HCT116 (cell line): Measurements from ENCODE around the gene BNC2. TPM values are rescaled to one million over a fixed set of nuclear protein-coding genes. Genes with fewer than 3 reads are reported as not detected.

Experiments used
- ATAC-seq: fragments of 200-7000 bp; cut with Tn5 transposase; 2 replicates; pipeline ENCODE4 v1.9.1; 2020; ENCODE audit warnings: mild to moderate bottlenecking, moderate library complexity
- BruUV-seq: library from RNA; stranded (reverse); fragments of 400-500 nt; replicated peaks from 2 replicates; lab custom pipeline; 2021; lab: Mats Ljungman, UMichigan
- CTCF ChIA-PET: fragments of 300-600 bp; sonication (Branson Sonifier 250); formaldehyde crosslinking; loops from one replicate; lab custom pipeline; 2021; ENCODE audit warnings: antibody characterized with exemption; lab: Charles Lee
- POLR2A ChIA-PET: fragments of 300-600, 350-600 bp; sonication (Branson Sonifier 250); formaldehyde crosslinking; loops from one replicate; lab custom pipeline; 2021; ENCODE audit warnings: antibody characterized with exemption; lab: Charles Lee
- RAD21 ChIA-PET, 2 experiments: fragments of 300-600 bp; sonication (Branson Sonifier 250); formaldehyde crosslinking; loops; one replicate each; lab custom pipeline; 2023; ENCODE audit warnings: low total read pairs in 2 of 2; ENCODE audit not compliant: uncharacterized antibody in 2 of 2, unreplicated experiment in 2 of 2, low non-redundant PET in 1 of 2; lab: Charles Lee
- DNase-seq: peaks from one replicate; pipeline ENCODE4 v3.0.0-alpha.2; 2010; ENCODE audit warnings: low read depth, low spot score
- H2AFZ ChIP-seq: fragments of 200-600 bp; shearing (Covaris generic), sonication (generic); 2 replicates; pipeline ENCODE4 v1.6.1; 2017; ENCODE audit warnings: low read depth, mixed run types, mixed read lengths, antibody characterized with exemption, low read length; ENCODE audit not compliant: poor library complexity, severe bottlenecking
- H3K27ac ChIP-seq: 2 replicates; pipeline ENCODE4 v1.5.1; 2012; ENCODE audit warnings: low read depth, low read length
- H3K27me3 ChIP-seq: fragments of 200-600 bp; sonication (generic); 2 replicates; pipeline ENCODE4 v1.6.1; 2016; ENCODE audit warnings: mixed run types, low read length, mixed read lengths; ENCODE audit not compliant: insufficient read depth
- H3K36me3 ChIP-seq, 2 experiments: fragments of 200-500 bp in 1 of 2; fragments of 200-600 bp in 1 of 2; sonication (Bioruptor generic) in 1 of 2; sonication (generic) in 1 of 2; 2 replicates each; pipeline versions ENCODE4 v1.5.1 to v1.6.1; 2014 to 2016; ENCODE audit warnings: low read length in 2 of 2, inconsistent platforms in 1 of 2, mixed read lengths in 1 of 2, mixed run types in 1 of 2; ENCODE audit not compliant: insufficient read depth in 2 of 2, control insufficient read depth in 1 of 2
- H3K4me1 ChIP-seq, 2 experiments: fragments of 200-600 bp in 1 of 2; sonication (generic) in 1 of 2; 2 replicates each; pipeline versions ENCODE4 v1.5.1 to v1.6.1; 2012 to 2017; ENCODE audit warnings: low read length in 2 of 2, inconsistent platforms in 1 of 2, mild to moderate bottlenecking in 1 of 2, mixed read lengths in 1 of 2, mixed run types in 1 of 2, moderate library complexity in 1 of 2; ENCODE audit not compliant: insufficient read depth in 2 of 2, control insufficient read depth in 1 of 2
- H3K4me2 ChIP-seq: fragments of 200-600 bp; sonication (generic); 2 replicates; pipeline ENCODE4 v1.6.1; 2017; ENCODE audit warnings: mixed run types, low read length, mixed read lengths
- H3K4me3 ChIP-seq, 2 experiments: fragments of 200-600 bp in 1 of 2; sonication (generic) in 1 of 2; replicated peaks in 1 of 2; 2 replicates each; pipeline ENCODE4 v1.5.1; 2011 to 2016; ENCODE audit warnings: low read length in 2 of 2, control low read depth in 1 of 2, low read depth in 1 of 2, mild to moderate bottlenecking in 1 of 2, mixed read lengths in 1 of 2, mixed run types in 1 of 2
- H3K79me2 ChIP-seq: fragments of 200-600 bp; sonication (generic); 2 replicates; pipeline ENCODE4 v1.6.1; 2017; ENCODE audit warnings: mild to moderate bottlenecking, mixed run types, low read length, moderate library complexity, mixed read lengths; ENCODE audit not compliant: insufficient read depth
- H3K9ac ChIP-seq: fragments of 200-600 bp; sonication (generic); 2 replicates; pipeline ENCODE4 v1.6.1; 2016; ENCODE audit warnings: low read length, mixed read lengths
- H3K9me2 ChIP-seq: fragments of 200-600 bp; sonication (generic), shearing (Covaris generic); 2 replicates; pipeline ENCODE4 v1.6.1; 2017; ENCODE audit warnings: mixed run types, mild to moderate bottlenecking, moderate library complexity; ENCODE audit not compliant: insufficient read depth
- H3K9me3 ChIP-seq, 2 experiments: fragments of 200-500 bp in 1 of 2; fragments of 200-600 bp in 1 of 2; sonication (Bioruptor generic) in 1 of 2; sonication (generic) in 1 of 2; 2 replicates each; pipeline ENCODE4 v1.6.1; 2014 to 2017; ENCODE audit warnings: low read length in 2 of 2, mixed read lengths in 2 of 2, inconsistent platforms in 1 of 2, low read depth in 1 of 2, mild to moderate bottlenecking in 1 of 2, mixed run types in 1 of 2, moderate library complexity in 1 of 2; ENCODE audit not compliant: control insufficient read depth in 1 of 2, insufficient read depth in 1 of 2
- H4K20me1 ChIP-seq: fragments of 200-600 bp; sonication (generic), shearing (Covaris generic); 2 replicates; pipeline ENCODE4 v1.6.1; 2017; ENCODE audit warnings: mixed run types, mild to moderate bottlenecking, moderate library complexity; ENCODE audit not compliant: insufficient read depth
- ATF3 ChIP-seq: IDR thresholded peaks from 2 replicates; pipeline ENCODE4 v1.6.1; 2012
- CBX3 ChIP-seq: IDR thresholded peaks from 2 replicates; pipeline ENCODE4 v1.6.1; 2012; ENCODE audit warnings: low read depth
- CEBPB ChIP-seq: IDR thresholded peaks from 2 replicates; pipeline ENCODE4 v1.6.1; 2012; ENCODE audit warnings: low read depth
- CTCF ChIP-seq, 3 experiments: fragments of 200-600 bp in 1 of 3; sonication (generic) in 1 of 3; IDR thresholded peaks in 2 of 3; conservative IDR thresholded peaks in 1 of 3; 2 replicates each; pipeline ENCODE4 v1.5.1; 2012 to 2017; ENCODE audit warnings: low read depth in 2 of 3, low read length in 2 of 3, antibody characterized with exemption in 1 of 3, borderline replicate concordance in 1 of 3, control low read depth in 1 of 3, mild to moderate bottlenecking in 1 of 3, mixed read lengths in 1 of 3, mixed run types in 1 of 3, moderate library complexity in 1 of 3; ENCODE audit not compliant: insufficient read depth in 1 of 3
- ELF1 ChIP-seq: IDR thresholded peaks from 2 replicates; pipeline ENCODE4 v1.6.1; 2012; ENCODE audit warnings: low read depth, borderline replicate concordance
- EZH2phosphoT487 ChIP-seq: fragments of 200-600 bp; IDR thresholded peaks from 2 replicates; pipeline ENCODE4 v1.6.1; 2018; ENCODE audit warnings: antibody characterized with exemption, borderline replicate concordance
- FOSL1 ChIP-seq: IDR thresholded peaks from 2 replicates; pipeline ENCODE4 v1.6.1; 2012; ENCODE audit warnings: low read depth
- JUND ChIP-seq: IDR thresholded peaks from 2 replicates; pipeline ENCODE4 v1.6.1; 2012
- POLR2A ChIP-seq: IDR thresholded peaks from 2 replicates; pipeline ENCODE4 v1.7.0; 2011; ENCODE audit warnings: borderline replicate concordance; ENCODE audit not compliant: insufficient read depth, insufficient read length; ENCODE audit errors: extremely low read depth
- POLR2AphosphoS5 ChIP-seq: IDR thresholded peaks from 2 replicates; pipeline ENCODE4 v1.6.1; 2011; ENCODE audit warnings: mild to moderate bottlenecking, low read depth, low read length, moderate library complexity
- SIN3A ChIP-seq: IDR thresholded peaks from 2 replicates; pipeline ENCODE4 v1.6.1; 2012; ENCODE audit warnings: low read depth
- SP1 ChIP-seq: IDR thresholded peaks from 2 replicates; pipeline ENCODE4 v1.6.1; 2012; ENCODE audit warnings: low read depth
- TCF7L2 ChIP-seq: IDR thresholded peaks from 2 replicates; pipeline ENCODE4 v1.7.0; 2011; ENCODE audit warnings: borderline replicate concordance, inconsistent platforms; ENCODE audit not compliant: insufficient read depth, insufficient read length; ENCODE audit errors: extremely low read depth
- YY1 ChIP-seq: IDR thresholded peaks from 2 replicates; pipeline ENCODE4 v1.6.1; 2011; ENCODE audit warnings: low read length, low read depth, moderate library complexity, mild to moderate bottlenecking; ENCODE audit not compliant: insufficient replicate concordance; ENCODE audit errors: extremely low read depth
- ZNF274 ChIP-seq: fragments of 200-500 bp; sonication (Bioruptor generic); IDR thresholded peaks from 2 replicates; pipeline ENCODE4 v1.6.1; 2014; ENCODE audit warnings: mild to moderate bottlenecking, low read depth, low read length, inconsistent platforms
- intact Hi-C: fragments of 100-400 bp; cut with micrococcal nuclease; formaldehyde crosslinking; loops from 2 replicates; pipeline ENCODE4 v1.10.0; 2022
- total RNA-seq: library from RNA; stranded (reverse); gene quantifications from one replicate; pipeline ENCODE4 v1.2.1, GENCODE V29; 2021; ENCODE audit not compliant: unreplicated experiment

BNC2 gene
- total RNA-seq, 1 experiment from 2014 or later, result 0.37 TPM

GRCh38 chr9:16668734-16669295 is 201.7 kb downstream of the BNC2 start (continued):
- TF ChIP-seq CTCF (IDR thresholded peaks at IDR 0.05 in 2 of 3, conservative IDR thresholded peaks at IDR 0.05 in 1 of 3; ENCODE audit: borderline replicate concordance in 1 of 3, insufficient read depth in 1 of 3, low read depth in 2 of 3, low read length in 2 of 3) (no peak), ATF3 (no peak), FOSL1 (no peak), CEBPB (no peak), CBX3 (no peak), YY1 (no peak), ELF1 (no peak)

GRCh38 chr9:16664211-16664610 is 206.3 kb downstream of the BNC2 start:
- no peaks in the 10 kb centered on the region for H3K36me3 ChIP-seq
- no peak overlapping the region for H2AFZ ChIP-seq
- H4K20me1 ChIP-seq, result no peaks in the 10 kb centered on the region
- no TSS peak for BruUV-seq
- no peak overlapping the region for H3K27ac ChIP-seq
- no peak overlapping the region for H3K9ac ChIP-seq
- POLR2A ChIA-PET, result no interaction called here
- no peak overlapping the region for H3K4me3 ChIP-seq
- DNase-seq (no peak), ATAC-seq (no peak)
- no peaks in the 10 kb centered on the region for H3K79me2 ChIP-seq
- no peaks in the 10 kb centered on the region for H3K9me3 ChIP-seq
- peaks cover 8% of the 10 kb centered on the region for H3K27me3 ChIP-seq
- TF ChIP-seq TCF7L2 (no peak), POLR2AphosphoS5 (no peak), EZH2phosphoT487 (no peak), POLR2A (no peak), SP1 (no peak), ATF3 (no peak), YY1 (no peak), CEBPB (no peak), ZNF274 (no peak), CBX3 (no peak), SIN3A (no peak), JUND (no peak)
- intact Hi-C loops, result no loop called here
- no peaks in the 10 kb centered on the region for H3K4me1 ChIP-seq
- CTCF ChIA-PET, result no interaction called here
- no peaks in the 10 kb centered on the region for H3K9me2 ChIP-seq
- RAD21 ChIA-PET, result no interaction called here
- no peak overlapping the region for H3K4me2 ChIP-seq
